ENCODE results near the gene LASP1NB.

Gene LASP1NB

GRCh38 chr17:38906460-38907228, 18.8 kb upstream of the LASP1NB start:
- Histone ChIP-seq H2BK12ac (ENCODE audit: low read length) (no peak overlapping the region), H3K4me2 (ENCODE audit: low read length) (no peak overlapping the region), H3K18ac (ENCODE audit: low read length) (peak overlapping the region; percentile 49), H2AK5ac (ENCODE audit: low read length) (no peak overlapping the region), H4K12ac (ENCODE audit: low read depth, low read length) (no peak overlapping the region), H3K9ac (ENCODE audit: low read length) (no peak overlapping the region), H3K14ac (ENCODE audit: low read length) (no peak overlapping the region), H2BK120ac (ENCODE audit: insufficient read depth, low read length, poor library complexity) (no peak overlapping the region), H3K4ac (ENCODE audit: low read depth, low read length) (no peak overlapping the region), H3K36me3 (ENCODE audit: control insufficient read depth in 1 of 2, insufficient read depth in 2 of 2, low read length in 2 of 2) (peaks cover 43 to 46% of the 10 kb centered on the region in 2 experiments), H4K91ac (ENCODE audit: low read depth, low read length) (no peak overlapping the region), H4K8ac (ENCODE audit: low read depth, low read length) (no peak overlapping the region), H3K4me1 (ENCODE audit: control insufficient read depth in 1 of 2, insufficient read depth in 2 of 2, low read length in 2 of 2) (peaks cover 13 to 17% of the 10 kb centered on the region in 2 experiments), H3K9me3 (ENCODE audit: insufficient read depth, low read depth, low read length) (no peaks in the 10 kb centered on the region), H3K4me3 (ENCODE audit: low read depth, low read length) (no peak overlapping the region), H2BK5ac (ENCODE audit: low read depth, low read length, poor library complexity) (no peak overlapping the region), H3K27ac (ENCODE audit: low read depth, low read length) (no peak overlapping the region), H3K79me2 (ENCODE audit: control insufficient read depth, insufficient read depth, low read length, poor library complexity) (no peaks in the 10 kb centered on the region), H3K23ac (ENCODE audit: low read length) (no peak overlapping the region), H2AFZ (ENCODE audit: insufficient read depth, low read length, poor library complexity) (no peak overlapping the region), H3K27me3 (ENCODE audit: insufficient read depth, low read length) (no peaks in the 10 kb centered on the region), H3K79me1 (ENCODE audit: low read length) (peaks cover 5% of the 10 kb centered on the region)
- WGBS (ENCODE audit: extremely low coverage, insufficient coverage, insufficient read length): no CpG with 5 or more reads among the region's 7 CpGs
- DNase-seq: no peak

GRCh38 chr17:38907930-38908675, 17.3 kb upstream of the LASP1NB start:
- no peaks in the 10 kb centered on the region for H3K79me2 ChIP-seq (ENCODE audit: control insufficient read depth, insufficient read depth, low read length, poor library complexity)
- peaks cover 5% of the 10 kb centered on the region for H3K79me1 ChIP-seq (ENCODE audit: low read length)
- H3K4ac ChIP-seq (ENCODE audit: low read depth, low read length): peak overlapping the region; percentile 28
- peak overlapping the region; percentile 6 for H2AFZ ChIP-seq (ENCODE audit: insufficient read depth, low read length, poor library complexity)
- no peak overlapping the region for H4K8ac ChIP-seq (ENCODE audit: low read depth, low read length)
- peak overlapping the region; percentile 55 for H3K18ac ChIP-seq (ENCODE audit: low read length)
- no peak overlapping the region for H2BK12ac ChIP-seq (ENCODE audit: low read length)
- H3K27ac ChIP-seq (ENCODE audit: low read depth, low read length): no peak overlapping the region
- no peaks in the 10 kb centered on the region for H3K27me3 ChIP-seq (ENCODE audit: insufficient read depth, low read length)
- H3K36me3 ChIP-seq (ENCODE audit: control insufficient read depth in 1 of 2, insufficient read depth in 2 of 2, low read length in 2 of 2): peaks cover 48 to 54% of the 10 kb centered on the region in 2 experiments
- no peak overlapping the region for H4K12ac ChIP-seq (ENCODE audit: low read depth, low read length)
- no peak overlapping the region for H2BK120ac ChIP-seq (ENCODE audit: insufficient read depth, low read length, poor library complexity)
- peaks cover 13 to 17% of the 10 kb centered on the region in 2 experiments for H3K4me1 ChIP-seq (ENCODE audit: control insufficient read depth in 1 of 2, insufficient read depth in 2 of 2, low read length in 2 of 2)
- H4K91ac ChIP-seq (ENCODE audit: low read depth, low read length): no peak overlapping the region
- WGBS (ENCODE audit: extremely low coverage, insufficient coverage, insufficient read length): no CpG with 5 or more reads among the region's 15 CpGs
- no peak overlapping the region for H2AK5ac ChIP-seq (ENCODE audit: low read length)
- no peak overlapping the region for H3K9ac ChIP-seq (ENCODE audit: low read length)
- no peak overlapping the region for H3K4me2 ChIP-seq (ENCODE audit: low read length)
- H3K14ac ChIP-seq (ENCODE audit: low read length): peak overlapping the region; percentile 45
- no peak for DNase-seq
- no peaks in the 10 kb centered on the region for H3K9me3 ChIP-seq (ENCODE audit: insufficient read depth, low read depth, low read length)
- H2BK5ac ChIP-seq (ENCODE audit: low read depth, low read length, poor library complexity): no peak overlapping the region
- H3K23ac ChIP-seq (ENCODE audit: low read length): no peak overlapping the region
- H3K4me3 ChIP-seq (ENCODE audit: low read depth, low read length): peak overlapping the region; percentile 4

DNA sequence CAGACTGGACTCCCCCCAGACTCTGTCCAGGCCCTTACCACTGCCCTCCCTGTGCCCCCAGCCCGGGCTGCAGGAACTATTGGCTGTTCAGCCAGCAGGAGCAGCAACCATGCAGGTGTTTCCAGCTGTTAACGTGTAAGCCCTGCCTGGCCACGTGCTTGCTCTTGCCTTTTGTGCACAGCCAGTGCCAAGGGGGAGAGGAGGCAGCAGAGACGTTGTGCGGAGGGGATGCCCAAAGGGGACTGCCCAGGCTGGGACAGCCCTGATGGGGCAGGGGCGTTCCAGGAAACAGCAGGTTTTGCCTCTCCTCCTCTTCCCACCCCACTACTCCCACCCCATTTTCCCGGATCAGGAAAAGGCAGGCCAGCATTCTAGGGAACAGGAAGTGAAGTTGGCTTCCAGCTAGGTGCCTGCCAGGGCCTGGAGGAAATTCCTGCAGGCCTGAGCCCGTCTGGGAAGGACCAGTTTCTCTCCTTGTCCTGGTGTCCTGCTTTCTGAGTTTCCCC, 16.7 kb upstream of the LASP1NB start:
- Histone ChIP-seq H3K27ac (ENCODE audit: low read depth, low read length) (peak overlapping the region; percentile 6), H2BK12ac (ENCODE audit: low read length) (no peak overlapping the region), H3K4me1 (ENCODE audit: control insufficient read depth in 1 of 2, insufficient read depth in 2 of 2, low read length in 2 of 2) (peaks cover 13 to 17% of the 10 kb centered on the region in 2 experiments), H3K14ac (ENCODE audit: low read length) (peak overlapping the region; percentile 45), H2BK120ac (ENCODE audit: insufficient read depth, low read length, poor library complexity) (no peak overlapping the region), H4K91ac (ENCODE audit: low read depth, low read length) (no peak overlapping the region), H3K23ac (ENCODE audit: low read length) (no peak overlapping the region), H3K9ac (ENCODE audit: low read length) (peak overlapping the region; percentile 14), H3K36me3 (ENCODE audit: control insufficient read depth in 1 of 2, insufficient read depth in 2 of 2, low read length in 2 of 2) (peaks cover 48 to 53% of the 10 kb centered on the region in 2 experiments), H2BK5ac (ENCODE audit: low read depth, low read length, poor library complexity) (no peak overlapping the region), H3K18ac (ENCODE audit: low read length) (peak overlapping the region; percentile 55), H3K4ac (ENCODE audit: low read depth, low read length) (peak overlapping the region; percentile 28), H3K4me3 (ENCODE audit: low read depth, low read length) (peak overlapping the region; percentile 47), H2AK5ac (ENCODE audit: low read length) (no peak overlapping the region), H4K12ac (ENCODE audit: low read depth, low read length) (no peak overlapping the region), H4K8ac (ENCODE audit: low read depth, low read length) (no peak overlapping the region), H3K27me3 (ENCODE audit: insufficient read depth, low read length) (no peaks in the 10 kb centered on the region), H3K79me2 (ENCODE audit: control insufficient read depth, insufficient read depth, low read length, poor library complexity) (no peaks in the 10 kb centered on the region), H3K79me1 (ENCODE audit: low read length) (peaks cover 5% of the 10 kb centered on the region), H3K4me2 (ENCODE audit: low read length) (no peak overlapping the region), H3K9me3 (ENCODE audit: insufficient read depth, low read depth, low read length) (no peaks in the 10 kb centered on the region), H2AFZ (ENCODE audit: insufficient read depth, low read length, poor library complexity) (peak overlapping the region; percentile 6)
- no CpG with 5 or more reads among the region's 8 CpGs for WGBS (ENCODE audit: extremely low coverage, insufficient coverage, insufficient read length)
- DNase-seq: no peak

DNA sequence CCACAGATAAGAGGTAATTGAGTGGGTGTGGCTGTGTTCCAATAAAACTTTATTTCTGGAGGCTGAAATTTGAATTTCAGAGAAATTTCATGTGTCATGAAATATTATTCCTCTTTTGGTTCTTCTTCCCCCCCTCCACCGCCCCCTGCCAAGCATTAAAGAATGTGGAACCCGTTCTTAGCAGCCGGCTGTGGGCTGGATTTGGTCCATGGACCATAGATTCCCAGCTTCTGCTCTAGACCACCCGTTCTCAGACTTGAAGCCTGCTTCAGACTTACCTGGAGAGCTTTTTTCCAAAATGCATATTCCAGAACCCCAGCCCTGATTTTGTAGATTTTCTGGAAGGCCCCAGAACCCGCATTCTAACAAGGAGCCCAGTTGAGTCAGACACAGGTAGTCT, 15.1 kb upstream of the LASP1NB start:
- Histone ChIP-seq H4K12ac (ENCODE audit: low read depth, low read length) (no peak overlapping the region), H3K14ac (ENCODE audit: low read length) (no peak overlapping the region), H3K4ac (ENCODE audit: low read depth, low read length) (no peak overlapping the region)

More for the DNA sequence above, 15.1 kb upstream of the LASP1NB start:
- Histone ChIP-seq H3K27ac (ENCODE audit: low read depth, low read length) (no peak overlapping the region), H2BK120ac (ENCODE audit: insufficient read depth, low read length, poor library complexity) (no peak overlapping the region), H3K36me3 (ENCODE audit: control insufficient read depth in 1 of 2, insufficient read depth in 2 of 2, low read length in 2 of 2) (peaks cover 61 to 67% of the 10 kb centered on the region in 2 experiments), H3K23ac (ENCODE audit: low read length) (no peak overlapping the region), H3K79me1 (ENCODE audit: low read length) (peaks cover 5% of the 10 kb centered on the region), H3K79me2 (ENCODE audit: control insufficient read depth, insufficient read depth, low read length, poor library complexity) (no peaks in the 10 kb centered on the region), H3K4me2 (ENCODE audit: low read length) (no peak overlapping the region), H3K27me3 (ENCODE audit: insufficient read depth, low read length) (no peaks in the 10 kb centered on the region), H3K9ac (ENCODE audit: low read length) (no peak overlapping the region), H4K91ac (ENCODE audit: low read depth, low read length) (no peak overlapping the region), H3K4me3 (ENCODE audit: low read depth, low read length) (no peak overlapping the region), H3K4me1 (ENCODE audit: control insufficient read depth in 1 of 2, insufficient read depth in 2 of 2, low read length in 2 of 2) (peaks cover 15 to 24% of the 10 kb centered on the region in 2 experiments), H2BK12ac (ENCODE audit: low read length) (no peak overlapping the region), H2AK5ac (ENCODE audit: low read length) (no peak overlapping the region), H2AFZ (ENCODE audit: insufficient read depth, low read length, poor library complexity) (no peak overlapping the region), H3K9me3 (ENCODE audit: insufficient read depth, low read depth, low read length) (no peaks in the 10 kb centered on the region), H2BK5ac (ENCODE audit: low read depth, low read length, poor library complexity) (no peak overlapping the region), H4K8ac (ENCODE audit: low read depth, low read length) (no peak overlapping the region), H3K18ac (ENCODE audit: low read length) (no peak overlapping the region)
- WGBS (ENCODE audit: extremely low coverage, insufficient coverage, insufficient read length): no CpG with 5 or more reads among the region's 5 CpGs
- no peak for DNase-seq
